NOMO-1 (cell line): ENCODE results near the gene DCDC2.
"Not testable (repeated sequence)": the region's sequence is repeated elsewhere in the genome, so short reads cannot be mapped to it uniquely, and the experiment has no call there.

Experiments
- DNase-seq, 2 experiments: peaks; one replicate each; lab custom pipeline; 2025; ENCODE audit not compliant: unreplicated experiment in 2 of 2; lab: John Stamatoyannopoulos, UW

Gene DCDC2

GRCh38 chr6:24228681-24229255 lies 129.1 kb downstream of the DCDC2 start:
- peak; percentile 69 to 85 for DNase-seq

GRCh38 chr6:24228123-24228522 lies 129.7 kb downstream of the DCDC2 start:
- no peak for DNase-seq

GRCh38 chr6:24227556-24227955 lies 130.3 kb downstream of the DCDC2 start:
- no peak for DNase-seq

GRCh38 chr6:24226541-24226940 lies 131.3 kb downstream of the DCDC2 start:
- DNase-seq = no peak

- no peak for DNase-seq
These were observed 132.0 kb downstream of the DCDC2 start for GRCh38 chr6:24225838-24226237.

- no peak for DNase-seq
These were observed 134.5 kb downstream of the DCDC2 start for GRCh38 chr6:24223115-24223919.

- DNase-seq = no peak
These were observed 138.2 kb downstream of the DCDC2 start for GRCh38 chr6:24219670-24220069.

- DNase-seq = no peak
These were observed 142.9 kb downstream of the DCDC2 start for GRCh38 chr6:24214984-24215383.

GRCh38 chr6:24207413-24207812 lies 150.4 kb downstream of the DCDC2 start:
- DNase-seq = no peak

- DNase-seq = peak; percentile 3 to 19
These were observed 152.8 kb downstream of the DCDC2 start for GRCh38 chr6:24205020-24205492.

GRCh38 chr6:24204113-24204512 lies 153.7 kb downstream of the DCDC2 start:
- DNase-seq = not testable (repeated sequence)

GRCh38 chr6:24197892-24198291 lies 160.0 kb downstream of the DCDC2 start:
- no peak for DNase-seq

GRCh38 chr6:24195836-24196597 lies 161.8 kb downstream of the DCDC2 start:
- DNase-seq = no peak

GRCh38 chr6:24194978-24195700 lies 162.7 kb downstream of the DCDC2 start:
- no peak for DNase-seq

- no peak for DNase-seq
These were observed 164.5 kb downstream of the DCDC2 start for GRCh38 chr6:24193364-24193763.

- DNase-seq = no peak
These were observed 166.5 kb downstream of the DCDC2 start for GRCh38 chr6:24191346-24191745.

- DNase-seq = no peak
These were observed 169.2 kb downstream of the DCDC2 start for GRCh38 chr6:24188578-24189080.

GRCh38 chr6:24187965-24188577 lies 169.8 kb downstream of the DCDC2 start:
- DNase-seq = no peak

GRCh38 chr6:24186349-24186748 lies 171.5 kb downstream of the DCDC2 start:
- no peak for DNase-seq

- DNase-seq = no peak
These were observed 174.3 kb downstream of the DCDC2 start for GRCh38 chr6:24183584-24183983.
